Measurements from ENCODE around the gene MSRB1.
A peak's percentile ranks its signal among the peaks of the same experiment; 100 is the strongest.

DNA sequence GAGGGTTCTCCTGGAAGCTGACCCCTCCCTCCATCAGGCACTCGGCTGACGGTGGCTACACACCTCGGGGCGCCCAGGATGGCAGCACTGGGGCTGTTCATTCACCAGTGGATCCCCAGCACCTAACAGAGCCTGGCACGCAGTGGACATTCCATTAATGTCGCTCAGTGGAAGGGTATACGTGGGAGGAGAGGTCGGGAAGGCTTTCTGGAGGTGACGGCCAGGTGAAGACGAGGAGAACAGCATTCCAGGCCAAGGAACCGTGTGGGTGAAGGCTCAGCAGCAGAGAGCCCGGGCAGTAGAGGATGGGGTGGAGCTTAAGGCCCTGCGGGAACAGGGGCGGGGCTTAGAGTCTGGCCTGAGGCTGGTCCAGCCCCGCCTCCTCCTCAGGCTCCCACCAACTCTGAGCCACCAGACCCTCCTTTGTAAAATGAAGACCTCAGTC lies 22.2 kb downstream of the MSRB1 start:
- TF ChIP-seq, protein P1, sequence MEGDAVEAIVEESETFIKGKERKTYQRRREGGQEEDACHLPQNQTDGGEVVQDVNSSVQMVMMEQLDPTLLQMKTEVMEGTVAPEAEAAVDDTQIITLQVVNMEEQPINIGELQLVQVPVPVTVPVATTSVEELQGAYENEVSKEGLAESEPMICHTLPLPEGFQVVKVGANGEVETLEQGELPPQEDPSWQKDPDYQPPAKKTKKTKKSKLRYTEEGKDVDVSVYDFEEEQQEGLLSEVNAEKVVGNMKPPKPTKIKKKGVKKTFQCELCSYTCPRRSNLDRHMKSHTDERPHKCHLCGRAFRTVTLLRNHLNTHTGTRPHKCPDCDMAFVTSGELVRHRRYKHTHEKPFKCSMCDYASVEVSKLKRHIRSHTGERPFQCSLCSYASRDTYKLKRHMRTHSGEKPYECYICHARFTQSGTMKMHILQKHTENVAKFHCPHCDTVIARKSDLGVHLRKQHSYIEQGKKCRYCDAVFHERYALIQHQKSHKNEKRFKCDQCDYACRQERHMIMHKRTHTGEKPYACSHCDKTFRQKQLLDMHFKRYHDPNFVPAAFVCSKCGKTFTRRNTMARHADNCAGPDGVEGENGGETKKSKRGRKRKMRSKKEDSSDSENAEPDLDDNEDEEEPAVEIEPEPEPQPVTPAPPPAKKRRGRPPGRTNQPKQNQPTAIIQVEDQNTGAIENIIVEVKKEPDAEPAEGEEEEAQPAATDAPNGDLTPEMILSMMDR (conservative IDR thresholded peaks at IDR 0.05 in 1 of 2, IDR thresholded peaks at IDR 0.05 in 1 of 2; ENCODE audit: low read depth in 1 of 2, low read length in 2 of 2): no peak
- peak; percentile 67 for TF ChIP-seq EZH2 (IDR thresholded peaks at IDR 0.05; ENCODE audit: low read length, missing control alignments)
